B cell (primary cell): Measurements from ENCODE around the gene NR6A1. TPM values are rescaled to one million over a fixed set of nuclear protein-coding genes. Genes with fewer than 3 reads are reported as not detected.

ENCODE experiments used
- ATAC-seq: fragments of 200-7000 bp; cut with Tn5 transposase; one replicate; pipeline ENCODE4 v1.10.0; 2021; ENCODE audit warnings: low read depth, mild to moderate bottlenecking, moderate number of reproducible peaks, moderate library complexity
- CTCF ChIA-PET: fragments of 350-600 bp; sonication (Branson Sonifier 250); formaldehyde crosslinking; loops from one replicate; lab custom pipeline; 2021; ENCODE audit warnings: antibody characterized with exemption, inconsistent platforms; lab: Charles Lee
- POLR2A ChIA-PET: fragments of 350-600 bp; sonication (Branson Sonifier 250); formaldehyde crosslinking; loops from one replicate; lab custom pipeline; 2021; ENCODE audit warnings: antibody characterized with exemption; lab: Charles Lee
- DNase-seq: peaks from one replicate; pipeline ENCODE4 v3.0.0; 2013
- H2AFZ ChIP-seq: 2 replicates; pipeline ENCODE4 v1.6.1; 2012; ENCODE audit warnings: mild to moderate bottlenecking, low read depth, low read length; ENCODE audit not compliant: insufficient read depth, poor library complexity, severe bottlenecking
- H3K27ac ChIP-seq, 2 donors: 1 replicate in 1 of 2; 2 replicates in 1 of 2; pipeline ENCODE4 v1.5.1; 2012 to 2013; ENCODE audit warnings: low read length in 2 of 2, mild to moderate bottlenecking in 2 of 2, moderate library complexity in 1 of 2
- H3K27me3 ChIP-seq, 4 experiments: fragments of 200-600 bp in 1 of 4; sonication (generic) in 1 of 4; replicated peaks in 1 of 4; 1 replicate in 2 of 4; 2 replicates in 2 of 4; pipeline versions ENCODE4 v1.6.1 to v1.7.0; 2013 to 2016; ENCODE audit warnings: low read length in 3 of 4, mild to moderate bottlenecking in 2 of 4, mixed read lengths in 1 of 4, moderate library complexity in 1 of 4; ENCODE audit not compliant: insufficient read depth in 4 of 4, control insufficient read depth in 3 of 4; ENCODE audit errors: control extremely low read depth in 1 of 4
- H3K36me3 ChIP-seq, 2 experiments: replicated peaks in 1 of 2; 1 replicate in 1 of 2; 2 replicates in 1 of 2; pipeline versions ENCODE4 v1.6.1 to v1.7.1; 2013; ENCODE audit warnings: low read length in 1 of 2; ENCODE audit not compliant: insufficient read depth in 2 of 2, control insufficient read depth in 1 of 2; ENCODE audit errors: control extremely low read depth in 1 of 2, extremely low read depth in 1 of 2
- H3K4me1 ChIP-seq, 2 donors: fragments of 200-600 bp in 1 of 2; sonication (generic) in 1 of 2; 1 replicate in 1 of 2; 2 replicates in 1 of 2; pipeline versions ENCODE4 v1.5.1 to v1.6.1; 2013 to 2017; ENCODE audit warnings: low read length in 2 of 2; ENCODE audit not compliant: control insufficient read depth in 2 of 2, insufficient read depth in 2 of 2
- H3K4me2 ChIP-seq: replicated peaks from 2 replicates; pipeline ENCODE3; 2012; ENCODE audit warnings: mild to moderate bottlenecking, low read depth, low read length; ENCODE audit not compliant: poor library complexity, severe bottlenecking
- H3K4me3 ChIP-seq, 5 experiments: fragments of 200-600 bp in 1 of 5; sonication (generic) in 1 of 5; 1 replicate in 3 of 5; 2 replicates in 2 of 5; pipeline versions ENCODE4 v1.5.1 to v1.7.0; 2011 to 2016; ENCODE audit warnings: low read length in 4 of 5, mild to moderate bottlenecking in 4 of 5, low read depth in 2 of 5, control low read depth in 1 of 5, moderate library complexity in 1 of 5; ENCODE audit not compliant: insufficient read depth in 1 of 5; ENCODE audit errors: control extremely low read depth in 1 of 5, extremely low read depth in 1 of 5
- H3K79me2 ChIP-seq: fragments of 200-600 bp; sonication (generic); one replicate; pipeline ENCODE4 v1.6.0; 2016; ENCODE audit warnings: low read length; ENCODE audit not compliant: control insufficient read depth, insufficient read depth
- H3K9ac ChIP-seq: fragments of 200-600 bp; sonication (generic); 2 replicates; pipeline ENCODE4 v1.6.1; 2017; ENCODE audit warnings: mild to moderate bottlenecking, low read length, moderate library complexity
- H3K9me3 ChIP-seq, 3 donors: one replicate each; pipeline versions ENCODE4 v1.6.1 to v1.7.1; 2013; ENCODE audit warnings: low read length in 2 of 3; ENCODE audit not compliant: control insufficient read depth in 2 of 3, insufficient read depth in 1 of 3; ENCODE audit errors: control extremely low read depth in 1 of 3
- H4K20me1 ChIP-seq: 2 replicates; pipeline ENCODE4 v1.6.0; 2012; ENCODE audit warnings: mild to moderate bottlenecking, low read length; ENCODE audit not compliant: insufficient read depth, control insufficient read depth, poor library complexity, severe bottlenecking
- H3K27ac Mint-ChIP-seq: one replicate; pipeline ENCODE4 v1.8.0; 2021; ENCODE audit warnings: mixed read lengths
- H3K27me3 Mint-ChIP-seq: one replicate; pipeline ENCODE4 v1.8.0; 2021; ENCODE audit warnings: mixed read lengths
- H3K4me1 Mint-ChIP-seq: one replicate; pipeline ENCODE4 v1.8.0; 2021; ENCODE audit warnings: mixed read lengths
- H3K4me3 Mint-ChIP-seq: one replicate; pipeline ENCODE4 v1.8.0; 2021; ENCODE audit warnings: mixed read lengths
- H3K9me3 Mint-ChIP-seq: one replicate; pipeline ENCODE4 v1.8.0; 2022; ENCODE audit warnings: mixed read lengths; ENCODE audit not compliant: insufficient read depth
- EZH2 ChIP-seq: IDR thresholded peaks from 2 replicates; pipeline ENCODE4 v1.6.1; 2012; ENCODE audit warnings: borderline replicate concordance, low read depth, mild to moderate bottlenecking, moderate library complexity, low read length; ENCODE audit not compliant: insufficient read depth, poor library complexity, severe bottlenecking
- WGBS: methylation state at CpG from one replicate; pipeline ENCODE4 v1.1.5; 2013; ENCODE audit warnings: missing lambda C conversion rate; ENCODE audit not compliant: insufficient coverage; 5-methylcytosine and 5-hydroxymethylcytosine counted together
- intact Hi-C: fragments of 100-400 bp; cut with micrococcal nuclease; formaldehyde crosslinking; loops from one replicate; pipeline ENCODE4 v1.10.0; 2022
- polyA plus RNA-seq: library from polyadenylated mRNA; depleted of rRNA; stranded (reverse); fragments of >200 nt; gene quantifications from 2 replicates; pipeline ENCODE4 v1.2.3, GENCODE V29; 2012
- total RNA-seq, 2 donors: library from RNA; stranded (reverse); fragments of 120-200 nt in 1 of 2; gene quantifications; 1 replicate in 1 of 2; 2 replicates in 1 of 2; pipeline versions ENCODE4 v1.2.3 to v1.2.4, GENCODE V29; 2013 to 2022
- TF ChIP-seq, protein P1 (sequence below): fragments of 200-600 bp; IDR thresholded peaks from one replicate; pipeline ENCODE4 v1.8.0; 2022; ENCODE audit warnings: antibody characterized with exemption, mild to moderate bottlenecking

Gene NR6A1
- total and polyA plus RNA-seq, 2 donors (not counting 1 experiment from before 2014, with no cell fraction given) = 0.09 to 0.67 TPM

DNA sequence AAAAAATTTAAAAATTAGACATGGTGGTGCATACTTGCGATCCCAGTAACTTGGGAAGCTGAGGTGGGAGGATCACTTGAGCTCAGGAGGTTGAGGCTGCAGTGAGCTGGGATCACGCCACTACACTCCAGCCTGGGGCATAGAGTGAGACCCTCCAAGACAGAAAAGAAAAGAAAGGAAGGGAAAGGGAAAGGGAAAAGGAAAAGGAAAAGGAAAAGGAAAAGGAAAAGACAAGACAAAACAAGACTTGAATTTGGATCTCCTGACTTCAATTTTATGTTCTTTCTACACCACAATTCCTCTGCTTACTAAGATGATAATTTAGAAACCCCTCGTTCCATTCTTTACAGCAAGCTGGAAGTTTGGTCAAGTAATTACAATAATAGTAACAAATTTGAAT is 88.1 kb downstream of the NR6A1 start:
- Histone ChIP-seq H3K36me3 (no peaks in the 10 kb centered on the region), H3K4me2 (no peak overlapping the region), H3K9me3 (no peaks in the 10 kb centered on the region), H3K4me3 (no peak overlapping the region), H3K9ac (no peak overlapping the region), H3K27me3 (no peaks in the 10 kb centered on the region), H4K20me1 (no peaks in the 10 kb centered on the region), H3K4me1 (no peaks in the 10 kb centered on the region), H3K79me2 (no peaks in the 10 kb centered on the region), H2AFZ (no peak overlapping the region), H3K27ac (no peak overlapping the region)
- intact Hi-C loops = no loop called here
- H3K4me1 Mint-ChIP-seq = no peaks in the 10 kb centered on the region
- no CpG with 5 or more reads among the region's 3 CpGs for WGBS
- DNase-seq (no peak), ATAC-seq (no peak)
- no peak for TF ChIP-seq EZH2
- TF ChIP-seq, protein P1, sequence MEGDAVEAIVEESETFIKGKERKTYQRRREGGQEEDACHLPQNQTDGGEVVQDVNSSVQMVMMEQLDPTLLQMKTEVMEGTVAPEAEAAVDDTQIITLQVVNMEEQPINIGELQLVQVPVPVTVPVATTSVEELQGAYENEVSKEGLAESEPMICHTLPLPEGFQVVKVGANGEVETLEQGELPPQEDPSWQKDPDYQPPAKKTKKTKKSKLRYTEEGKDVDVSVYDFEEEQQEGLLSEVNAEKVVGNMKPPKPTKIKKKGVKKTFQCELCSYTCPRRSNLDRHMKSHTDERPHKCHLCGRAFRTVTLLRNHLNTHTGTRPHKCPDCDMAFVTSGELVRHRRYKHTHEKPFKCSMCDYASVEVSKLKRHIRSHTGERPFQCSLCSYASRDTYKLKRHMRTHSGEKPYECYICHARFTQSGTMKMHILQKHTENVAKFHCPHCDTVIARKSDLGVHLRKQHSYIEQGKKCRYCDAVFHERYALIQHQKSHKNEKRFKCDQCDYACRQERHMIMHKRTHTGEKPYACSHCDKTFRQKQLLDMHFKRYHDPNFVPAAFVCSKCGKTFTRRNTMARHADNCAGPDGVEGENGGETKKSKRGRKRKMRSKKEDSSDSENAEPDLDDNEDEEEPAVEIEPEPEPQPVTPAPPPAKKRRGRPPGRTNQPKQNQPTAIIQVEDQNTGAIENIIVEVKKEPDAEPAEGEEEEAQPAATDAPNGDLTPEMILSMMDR = no peak
- H3K27ac Mint-ChIP-seq = no peak overlapping the region
- ChIA-PET POLR2A (no interaction called here), CTCF (no interaction called here)
- no peaks in the 10 kb centered on the region for H3K27me3 Mint-ChIP-seq
- H3K4me3 Mint-ChIP-seq = no peak overlapping the region
- no peaks in the 10 kb centered on the region for H3K9me3 Mint-ChIP-seq

DNA sequence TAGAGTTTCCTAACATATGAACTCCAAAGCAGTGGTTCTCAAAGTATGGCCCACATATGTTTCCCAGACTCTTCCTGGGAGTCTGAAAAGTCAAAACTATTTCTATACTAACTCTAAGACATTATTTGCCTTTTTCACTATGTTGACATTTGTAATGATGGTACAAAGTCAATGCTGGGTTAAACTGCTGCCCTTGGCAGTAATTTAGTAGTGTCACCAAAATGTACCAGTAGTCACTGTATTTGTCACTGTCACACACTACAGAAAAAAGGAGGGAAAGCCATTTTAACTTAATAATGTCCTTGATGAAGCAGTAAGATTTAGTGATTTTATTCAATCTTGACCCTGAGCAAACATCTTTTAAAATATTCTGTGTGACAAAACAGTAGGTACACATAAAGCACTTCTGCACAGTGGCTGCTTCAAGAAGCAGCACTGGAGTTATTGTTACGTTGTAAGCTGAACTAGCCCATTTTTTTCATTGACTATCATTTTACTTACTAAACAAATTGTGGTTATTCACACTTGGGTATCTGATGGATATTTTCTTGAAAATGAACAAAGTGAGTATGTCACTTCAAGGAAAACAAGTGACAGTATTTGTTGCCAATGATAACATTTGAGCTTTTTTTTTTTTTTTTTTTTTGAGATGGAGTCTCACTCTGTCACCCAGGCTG is 90.3 kb downstream of the NR6A1 start:
- ChIA-PET CTCF (interaction anchor here (1.1 to 1.5 kb wide), 2 partner anchors 11 to 31 kb away, joined by 3 to 4 read pairs; no protein-coding TSS in a partner anchor), POLR2A (no interaction called here)
- H3K4me3 Mint-ChIP-seq = no peak overlapping the region
- Histone ChIP-seq H3K4me2 (no peak overlapping the region), H3K27me3 (no peaks in the 10 kb centered on the region), H3K36me3 (no peaks in the 10 kb centered on the region), H2AFZ (no peak overlapping the region), H3K27ac (no peak overlapping the region), H3K9me3 (no peaks in the 10 kb centered on the region), H3K9ac (no peak overlapping the region), H3K79me2 (no peaks in the 10 kb centered on the region), H3K4me3 (no peak overlapping the region), H4K20me1 (no peaks in the 10 kb centered on the region), H3K4me1 (no peaks in the 10 kb centered on the region)
- intact Hi-C loops = no loop called here
- ATAC-seq (no peak), DNase-seq (no peak)
- WGBS = no CpG with 5 or more reads among the region's 1 CpG
- H3K9me3 Mint-ChIP-seq = no peaks in the 10 kb centered on the region
- H3K27ac Mint-ChIP-seq = no peak overlapping the region
- H3K4me1 Mint-ChIP-seq = no peaks in the 10 kb centered on the region
- TF ChIP-seq, protein P1 = no peak
- TF ChIP-seq EZH2 = no peak
- no peaks in the 10 kb centered on the region for H3K27me3 Mint-ChIP-seq
